HG03025 (cell line): ENCODE measurements around the gene CFAP298.
A peak's percentile ranks its signal among the peaks of the same experiment; 100 is the strongest.
"Not testable (repeated sequence)": the region's sequence is repeated elsewhere in the genome, so short reads cannot be mapped to it uniquely, and the experiment has no call there.

Source experiments
- ATAC-seq: cut with Tn5 transposase; IDR thresholded peaks from one replicate; pipeline ENCODE4 v1.9.1; 2021; ENCODE audit warnings: mild to moderate bottlenecking, moderate library complexity; ENCODE audit not compliant: unreplicated experiment, low FRiP score

The CFAP298 gene, protein sequence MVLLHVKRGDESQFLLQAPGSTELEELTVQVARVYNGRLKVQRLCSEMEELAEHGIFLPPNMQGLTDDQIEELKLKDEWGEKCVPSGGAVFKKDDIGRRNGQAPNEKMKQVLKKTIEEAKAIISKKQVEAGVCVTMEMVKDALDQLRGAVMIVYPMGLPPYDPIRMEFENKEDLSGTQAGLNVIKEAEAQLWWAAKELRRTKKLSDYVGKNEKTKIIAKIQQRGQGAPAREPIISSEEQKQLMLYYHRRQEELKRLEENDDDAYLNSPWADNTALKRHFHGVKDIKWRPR

DNA sequence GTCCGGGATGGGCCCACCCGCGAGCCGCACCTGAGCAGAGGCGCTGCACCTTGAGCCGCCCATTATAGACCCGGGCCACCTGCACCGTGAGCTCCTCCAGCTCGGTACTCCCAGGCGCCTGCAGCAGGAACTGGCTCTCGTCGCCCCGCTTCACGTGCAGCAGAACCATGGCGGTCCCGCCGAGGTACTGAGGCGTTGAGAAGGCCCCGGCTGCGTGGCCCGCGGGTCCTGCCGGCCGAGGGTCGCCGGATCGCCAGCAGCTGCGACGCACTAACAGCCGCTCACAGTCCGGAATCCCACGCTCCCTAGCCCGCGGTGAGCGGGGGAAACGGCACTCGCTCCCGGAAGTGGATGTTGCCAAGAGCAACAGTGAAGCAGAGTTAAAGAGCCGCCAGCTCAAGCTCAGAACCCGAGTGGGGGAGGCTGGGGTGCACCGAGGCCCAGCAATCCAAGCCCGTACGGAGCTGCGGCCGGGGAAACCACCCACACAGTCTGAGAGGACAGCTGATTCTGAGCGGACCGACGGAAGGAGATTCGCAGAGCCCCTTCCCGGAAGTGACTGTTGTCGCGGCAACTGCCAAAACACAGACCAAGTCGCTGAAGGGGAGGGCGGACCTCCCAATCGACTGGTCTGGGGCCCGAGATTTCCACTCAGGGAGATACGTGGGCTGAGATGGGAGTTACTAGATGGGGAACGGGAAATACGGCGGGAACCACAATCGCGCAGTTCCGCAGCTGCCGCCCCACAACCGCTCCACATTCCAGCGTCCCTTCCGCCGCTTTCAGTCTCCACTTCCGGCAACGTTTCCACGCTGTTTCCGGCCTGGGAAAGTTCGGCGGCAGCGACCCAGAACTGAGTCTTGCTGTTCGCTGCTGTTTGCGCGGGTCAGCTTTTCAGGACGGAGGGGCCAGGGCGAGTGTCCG lies at the start of gene CFAP298:
CFAP298 (minus strand) TSS at position 303 of the 924 bp plus-strand sequence; CDS start at position 169, 134 bp downstream.
- peak; percentile 89 for ATAC-seq

DNA sequence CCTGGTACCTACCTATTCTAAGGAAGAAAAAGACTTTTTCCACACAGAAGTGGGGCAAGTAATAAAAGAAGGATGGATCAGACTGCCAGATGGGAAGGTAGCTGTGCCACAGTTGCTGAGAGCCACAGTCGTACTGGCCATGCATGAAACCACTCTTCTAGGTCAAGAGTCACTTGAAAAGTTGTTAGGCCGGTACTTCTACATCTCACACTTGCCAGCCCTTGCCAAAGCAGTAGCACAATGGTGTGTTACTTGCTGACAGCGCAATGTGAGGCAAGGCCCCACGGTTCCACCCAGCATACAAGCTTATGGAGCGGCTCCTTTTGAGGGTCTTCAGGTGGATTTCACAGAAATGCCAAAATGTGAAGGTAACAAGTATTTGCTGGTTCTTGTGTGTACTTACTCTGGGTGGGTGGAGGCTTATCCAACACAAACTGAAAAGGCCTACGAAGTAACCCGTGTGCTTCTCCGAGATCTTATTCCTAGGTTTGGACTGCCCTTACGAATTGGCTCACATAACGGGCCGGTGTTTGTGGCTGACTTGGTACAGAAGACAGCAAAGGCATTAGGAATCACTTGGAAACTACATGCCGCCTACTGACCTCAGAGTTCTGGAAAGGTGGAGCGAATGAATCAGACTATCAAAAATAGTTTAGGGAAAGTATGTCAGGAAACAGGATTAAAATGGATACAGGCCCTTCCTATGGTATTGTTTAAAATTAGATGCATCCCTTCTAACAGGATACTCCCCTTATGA lies 49.0 kb upstream of the CFAP298 start:
- ATAC-seq, result not testable (repeated sequence)

DNA sequence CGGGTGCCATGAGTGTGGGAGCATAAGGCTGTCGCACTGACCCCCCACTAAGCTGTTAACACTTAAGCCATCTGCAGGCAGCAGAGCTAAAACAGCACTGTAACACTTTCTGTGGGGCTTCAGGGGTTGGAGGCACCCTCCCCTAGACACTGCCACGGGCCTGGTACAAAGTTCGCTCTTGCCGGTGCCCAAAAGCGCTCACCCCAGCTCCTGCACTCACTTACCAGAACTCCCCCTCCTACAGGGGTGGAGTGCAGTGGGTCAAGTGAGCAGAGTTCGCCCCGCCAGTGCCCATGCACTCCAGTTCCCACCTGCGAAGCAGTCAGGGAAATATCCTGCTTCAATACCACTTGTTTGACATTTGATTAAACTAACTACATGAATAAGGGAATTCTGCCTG lies 46.3 kb upstream of the CFAP298 start:
- ATAC-seq, result no peak

DNA sequence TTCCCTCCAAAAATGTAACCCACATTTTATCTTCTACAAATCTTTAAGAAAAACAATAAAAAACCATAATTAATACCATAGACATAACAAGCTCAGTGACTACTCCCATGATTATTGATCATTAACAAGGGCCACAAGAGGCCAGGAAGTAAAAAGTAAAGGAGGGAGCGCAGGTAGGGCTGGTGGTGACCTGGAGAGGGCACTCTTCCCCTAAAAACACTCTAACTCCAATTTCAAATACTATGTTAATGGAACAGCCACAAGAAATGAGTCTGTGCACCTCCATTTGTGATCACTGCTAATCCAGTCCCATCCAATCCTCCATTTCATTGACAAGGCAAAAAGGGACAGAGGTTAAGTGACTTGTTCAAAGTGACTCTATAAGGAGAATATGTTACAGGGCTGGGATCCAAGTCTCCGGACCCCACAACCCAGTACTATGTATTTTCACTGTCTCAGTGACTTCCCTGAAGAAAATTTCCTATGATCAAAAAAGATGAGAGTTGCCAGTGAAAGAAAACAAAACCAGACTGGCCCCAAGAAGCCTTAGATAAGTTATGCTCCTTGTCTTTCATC lies 41.2 kb upstream of the CFAP298 start:
- no peak for ATAC-seq

DNA sequence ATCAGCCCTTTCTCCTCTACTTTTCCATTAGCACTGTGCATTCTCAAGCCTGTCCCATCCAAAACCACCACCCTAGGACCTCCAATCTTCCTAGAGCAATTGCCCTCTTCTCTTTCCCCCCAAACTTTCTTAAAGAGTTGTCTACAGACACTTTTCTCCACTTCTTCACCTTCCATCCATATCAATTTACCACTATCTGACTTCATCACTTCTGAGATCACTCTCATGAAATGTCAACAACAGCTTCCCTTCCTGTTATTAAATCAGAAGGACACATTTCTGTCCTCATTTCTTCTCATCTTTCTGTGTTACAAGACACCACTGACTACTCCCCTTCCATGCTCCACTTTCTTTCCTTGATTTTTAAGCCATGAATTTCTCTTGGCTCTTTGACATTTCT lies 36.0 kb upstream of the CFAP298 start:
- no peak for ATAC-seq

DNA sequence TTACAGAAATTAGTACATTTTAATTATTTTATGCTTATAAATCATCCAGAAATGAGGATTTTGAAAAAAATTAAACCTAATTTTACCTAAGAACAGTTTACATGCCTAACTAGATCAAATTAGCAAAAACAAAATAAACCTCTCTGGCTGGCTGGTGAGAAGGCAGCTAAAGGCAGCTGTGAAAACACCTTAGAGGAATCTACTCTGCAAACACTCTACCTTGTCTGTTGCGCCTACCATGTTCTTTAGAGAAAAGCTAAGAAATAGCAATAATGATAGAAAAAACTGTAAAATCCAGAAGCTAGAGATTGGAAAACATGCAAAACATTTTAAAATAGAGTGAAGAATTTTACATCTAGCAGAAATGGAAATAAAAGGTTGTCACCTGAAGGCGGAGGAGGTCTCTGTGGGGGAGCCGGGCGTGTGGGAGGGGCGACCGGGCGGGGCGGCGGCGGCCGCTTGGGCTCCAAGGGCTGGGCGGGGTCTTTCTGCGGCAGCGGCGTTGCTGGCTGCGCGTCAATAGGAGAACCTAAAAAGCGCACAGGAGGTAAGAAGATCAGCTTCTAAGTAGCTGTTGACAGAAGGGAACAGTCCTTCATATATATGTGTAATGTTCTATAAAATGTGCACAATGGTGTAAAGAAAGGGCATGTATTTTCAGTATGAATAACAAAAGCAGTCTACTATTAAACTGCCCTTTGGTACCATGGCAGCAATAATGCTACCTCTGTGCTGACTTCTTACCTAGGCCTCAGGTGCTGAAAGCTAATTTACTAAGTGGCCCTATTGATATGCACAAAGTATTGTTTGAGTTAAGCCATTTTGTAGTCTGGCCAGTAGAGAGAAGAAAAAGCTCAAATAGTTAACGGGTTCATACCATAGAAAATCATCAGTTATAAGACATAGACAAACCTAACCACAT lies 33.3 kb upstream of the CFAP298 start:
- no peak for ATAC-seq

DNA sequence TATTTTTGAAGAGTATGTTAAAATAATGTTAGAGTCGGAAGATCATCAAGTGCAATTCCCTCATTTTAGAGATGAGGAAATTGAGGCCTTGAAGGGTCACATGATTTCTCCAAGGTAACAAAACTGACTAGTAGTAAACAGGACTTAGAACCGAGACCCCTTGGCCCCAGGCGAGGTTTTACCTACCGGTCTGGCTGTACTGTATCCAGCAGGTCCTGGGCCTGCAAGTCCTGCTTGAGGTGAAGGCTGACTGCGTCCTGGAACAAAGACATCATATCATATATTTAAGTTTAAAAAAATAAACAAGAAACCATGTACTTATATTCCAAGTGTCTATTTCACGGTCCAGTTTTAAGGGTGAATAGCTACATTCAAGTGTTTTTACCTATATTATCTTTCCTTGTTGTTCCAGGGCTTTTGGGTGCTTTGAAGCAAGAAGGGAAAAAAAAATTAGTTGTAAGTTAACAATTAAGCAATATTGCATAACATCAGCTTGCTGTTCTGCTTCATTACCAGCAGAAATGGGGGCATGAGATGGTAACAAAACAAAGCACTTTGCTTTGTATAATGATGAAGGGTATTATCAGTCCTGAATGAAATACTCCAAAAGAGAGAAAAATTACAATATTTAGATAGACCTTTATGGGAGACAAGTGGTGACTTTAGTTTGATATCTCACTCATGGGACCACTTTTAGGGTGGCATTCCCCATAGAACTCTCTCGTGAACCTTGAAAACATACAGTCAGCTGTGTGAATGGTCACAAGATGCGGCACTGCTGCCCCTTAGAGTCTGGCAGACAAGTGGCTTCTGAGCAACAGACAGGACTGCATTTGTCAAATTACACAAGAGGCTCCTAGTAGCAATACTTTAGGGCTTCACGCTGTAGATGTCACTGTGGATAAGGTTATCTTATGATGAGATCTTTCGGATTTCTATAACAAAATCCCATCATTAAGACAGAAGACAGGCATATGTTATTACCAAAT lies 29.8 kb upstream of the CFAP298 start:
- no peak for ATAC-seq

DNA sequence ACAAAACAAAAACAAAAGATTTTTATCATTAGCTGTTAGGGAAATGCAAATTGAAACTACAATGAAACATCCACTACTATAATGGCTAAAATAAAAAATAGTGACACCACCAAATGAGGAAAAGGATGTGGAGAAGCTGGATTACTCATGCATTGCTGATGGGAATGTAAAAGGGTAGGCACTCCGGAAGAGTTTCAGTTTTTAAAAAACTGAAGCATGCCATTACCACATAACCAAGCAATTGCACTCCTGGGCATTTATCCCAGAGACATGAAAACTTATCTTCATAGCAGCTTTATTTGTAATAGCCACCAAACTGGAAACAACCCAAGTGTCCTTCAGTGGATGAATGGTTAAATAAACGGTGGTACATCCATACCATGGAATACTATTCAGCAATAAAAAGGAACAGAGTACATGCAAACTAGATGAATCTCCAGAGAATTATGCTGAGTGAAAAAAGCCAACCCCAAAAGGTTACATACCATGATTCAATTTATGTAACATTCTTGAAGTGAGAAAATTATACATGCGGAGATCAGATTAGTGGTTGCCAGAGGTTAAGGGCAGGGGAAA lies 14.5 kb upstream of the CFAP298 start:
- no peak for ATAC-seq

DNA sequence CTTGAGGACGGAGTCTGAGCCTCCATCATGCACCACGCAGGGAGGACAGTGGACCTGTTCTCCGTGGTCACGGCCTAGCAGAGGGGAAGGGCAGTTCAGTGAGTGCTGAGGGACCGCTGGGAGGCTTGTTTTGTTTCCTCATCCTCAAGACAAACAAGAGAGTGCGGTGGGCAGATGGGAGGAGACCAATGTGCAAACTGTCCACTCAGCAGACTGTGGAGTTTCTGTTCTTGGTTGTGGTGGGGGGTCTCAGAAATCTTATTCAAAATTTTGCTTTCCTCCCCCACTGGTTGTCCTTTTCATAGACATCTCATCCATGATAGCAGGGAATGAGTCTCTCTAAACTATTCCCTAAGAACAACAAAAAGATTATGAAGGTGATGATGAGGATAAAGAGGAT lies 6.0 kb upstream of the CFAP298 start:
- ATAC-seq, result not testable (repeated sequence)

DNA sequence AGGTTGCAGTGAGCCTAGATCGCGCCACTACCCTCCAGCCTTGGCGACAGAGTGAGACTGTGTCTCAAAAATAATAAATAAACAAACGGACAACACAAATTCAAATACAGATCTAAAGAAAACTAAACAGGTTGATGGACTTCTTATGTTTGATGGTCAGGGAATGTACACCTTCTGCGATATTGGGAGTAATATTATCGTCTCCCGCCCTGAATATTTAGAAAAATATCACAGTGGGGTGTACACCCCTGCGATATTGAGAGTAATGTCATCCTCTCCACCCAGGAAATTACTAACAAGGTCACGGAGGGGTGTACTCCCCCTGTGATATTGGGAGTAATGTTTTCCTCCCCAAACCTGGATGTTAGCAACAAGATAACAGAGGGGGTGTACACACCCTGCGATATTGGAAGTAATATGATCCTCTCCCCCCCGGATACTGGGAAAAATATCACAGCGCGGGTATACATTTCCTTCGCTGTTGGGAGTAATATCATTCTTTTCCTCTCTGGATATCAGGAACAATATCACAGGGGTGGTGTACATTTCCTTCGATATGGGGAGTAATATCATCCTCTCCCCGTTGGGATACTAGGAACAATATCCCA lies 1.4 kb upstream of the CFAP298 start:
- ATAC-seq, result no peak

DNA sequence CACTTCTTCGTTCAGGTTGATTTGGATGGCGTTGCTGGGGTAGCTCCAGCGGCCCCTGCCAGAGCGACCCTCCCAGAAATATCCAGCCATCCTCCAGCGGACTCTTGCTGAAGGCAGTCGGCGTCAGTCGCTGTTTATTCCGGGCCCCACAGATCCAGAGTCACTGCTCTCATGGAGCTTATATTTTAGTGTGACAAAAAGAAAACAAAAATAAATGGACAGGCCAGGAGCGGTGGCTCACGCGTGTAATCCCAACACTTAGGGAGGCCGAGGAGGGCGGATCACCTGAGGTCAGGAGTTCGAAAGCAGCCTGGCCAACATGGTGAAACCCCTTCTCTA lies 791 bp upstream of the CFAP298 start:
- ATAC-seq, result no peak

DNA sequence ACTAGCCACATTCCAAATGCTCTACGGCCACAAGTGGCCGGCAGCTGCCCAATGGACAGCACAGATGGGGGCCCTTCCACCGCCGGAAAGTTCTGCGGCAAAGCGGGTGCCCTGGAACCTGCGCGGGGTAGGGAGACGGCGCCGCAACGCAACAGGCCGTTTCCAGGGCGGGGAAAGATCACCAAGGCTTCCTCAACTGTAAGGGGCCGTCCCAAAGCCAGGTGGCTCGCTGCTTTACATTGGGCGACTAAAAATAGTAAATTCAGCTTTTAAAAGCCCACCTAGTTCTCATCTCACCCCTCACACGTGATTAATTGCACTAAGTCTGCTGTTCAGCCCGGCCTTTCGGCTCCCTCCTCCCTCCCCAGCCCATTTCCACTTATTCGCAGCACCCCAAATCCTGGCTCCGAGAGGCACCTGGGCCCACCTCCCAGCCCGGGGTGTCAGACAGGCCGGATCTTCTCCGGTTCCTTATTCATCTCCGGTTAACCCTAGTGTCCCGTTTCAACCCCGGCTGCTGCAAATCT lies 643 bp downstream of the CFAP298 start:
- ATAC-seq, result peak; percentile 6

DNA sequence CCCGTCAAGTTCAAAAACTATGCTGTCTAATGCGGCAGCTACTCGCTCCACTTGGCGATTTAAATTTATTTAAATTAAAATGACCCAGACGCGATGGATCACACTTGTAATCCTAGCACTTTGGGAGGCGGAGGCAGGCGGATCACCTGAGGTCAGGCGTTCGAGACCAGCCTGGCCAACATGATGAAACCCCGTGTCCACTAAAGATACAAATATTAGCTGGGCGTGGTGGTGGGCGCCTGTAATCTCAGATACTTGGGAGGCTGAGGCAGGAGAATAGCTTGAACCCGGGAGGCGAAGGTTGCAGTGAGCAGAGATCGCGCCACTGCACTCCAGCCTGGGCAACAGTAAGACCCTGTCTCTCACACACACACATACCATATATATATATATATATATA lies 1.2 kb downstream of the CFAP298 start:
- not testable (repeated sequence) for ATAC-seq

DNA sequence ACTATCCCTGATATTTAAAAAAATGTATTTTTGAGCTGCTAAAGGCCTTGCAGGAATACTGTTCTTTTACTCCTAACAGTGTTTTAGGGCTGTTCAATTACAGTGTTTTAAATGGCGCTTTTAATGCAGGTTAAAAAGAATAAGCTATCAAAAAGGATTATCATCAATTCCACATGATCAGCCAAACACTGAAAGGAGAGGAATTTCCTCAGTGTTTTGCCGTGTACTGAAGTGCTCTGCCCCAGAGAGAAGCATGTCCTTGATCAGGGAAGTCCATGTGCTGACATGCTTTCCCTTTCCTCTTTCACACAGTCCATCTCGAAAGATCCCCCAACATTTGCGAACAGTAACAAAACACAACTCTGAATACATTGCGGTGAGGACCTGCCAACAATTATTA lies 3.3 kb downstream of the CFAP298 start:
- ATAC-seq, result no peak

DNA sequence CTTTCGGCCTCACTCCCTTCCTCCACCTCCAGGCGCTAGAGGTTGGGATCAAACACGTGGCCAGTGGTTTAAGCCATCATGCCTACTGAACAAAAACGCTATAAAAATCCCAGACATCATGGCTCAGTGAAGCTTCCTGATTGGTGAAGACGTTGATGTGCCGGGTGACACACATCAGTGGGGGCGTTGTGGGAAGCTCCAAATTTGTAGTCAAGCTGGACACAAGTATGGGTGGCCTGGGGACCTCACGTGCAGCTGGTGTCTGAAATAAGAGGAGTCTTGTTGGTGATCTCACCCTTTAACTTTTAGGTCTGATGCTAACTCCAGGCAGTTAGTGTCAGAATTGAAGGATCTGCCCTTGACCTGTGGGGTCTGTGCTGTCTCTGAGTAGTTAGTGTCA lies 6.7 kb downstream of the CFAP298 start:
- ATAC-seq, result no peak

DNA sequence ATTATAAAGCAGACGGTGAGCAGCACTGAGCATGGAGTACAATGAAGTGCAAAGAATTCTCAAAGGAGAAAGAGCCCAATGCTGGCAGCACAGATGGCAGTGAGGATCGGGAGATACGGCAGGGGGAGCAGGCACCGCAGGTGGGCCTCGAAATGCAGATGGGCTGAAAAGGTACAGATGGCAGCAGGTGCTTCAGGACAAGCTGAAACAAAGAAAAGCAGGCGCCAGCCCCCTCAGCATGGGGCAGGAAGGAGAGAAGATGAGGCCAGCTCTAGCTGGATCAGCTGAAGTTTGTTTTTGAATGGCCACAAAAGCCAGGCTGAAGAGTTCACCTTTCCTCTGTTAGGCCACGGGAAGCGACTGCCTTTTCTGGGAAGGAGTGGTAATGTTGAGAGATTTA lies 7.7 kb downstream of the CFAP298 start:
- ATAC-seq, result no peak

DNA sequence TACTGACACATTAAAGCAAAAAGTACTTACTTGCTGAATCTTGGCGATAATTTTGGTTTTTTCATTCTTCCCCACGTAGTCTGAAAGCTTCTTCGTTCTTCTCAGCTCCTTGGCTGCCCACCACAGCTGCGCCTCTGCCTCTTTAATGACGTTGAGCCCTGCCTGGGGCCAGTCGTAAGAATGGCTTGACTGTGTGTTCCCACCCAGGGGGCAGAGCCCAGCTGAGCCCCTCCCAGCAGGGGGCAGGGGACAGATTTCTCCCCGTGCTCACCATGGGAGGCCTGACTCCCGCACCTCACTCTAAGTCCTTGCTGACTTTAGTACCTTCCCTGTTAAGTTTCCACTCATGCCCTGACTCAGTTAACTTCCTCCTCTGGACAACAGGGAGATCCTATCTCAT lies 9.0 kb downstream of the CFAP298 start:
- no peak for ATAC-seq

DNA sequence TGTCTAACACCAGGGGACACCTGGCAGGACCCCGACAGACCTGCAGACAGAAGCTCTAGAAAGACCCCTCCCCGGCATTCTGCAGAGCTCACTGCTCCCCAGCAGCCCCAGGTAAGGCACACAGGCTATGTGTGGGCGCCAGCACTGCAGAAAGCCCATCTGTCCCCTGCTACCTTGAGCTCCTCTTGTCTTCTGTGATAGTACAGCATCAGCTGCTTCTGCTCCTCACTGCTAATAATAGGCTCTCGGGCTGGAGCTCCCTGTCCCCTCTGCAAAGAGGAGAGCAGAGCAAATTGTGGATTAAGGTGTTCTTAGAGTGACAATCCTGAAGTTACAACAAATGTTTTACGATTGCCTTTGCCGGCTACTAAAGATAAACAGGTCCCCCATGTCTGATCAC lies 10.1 kb downstream of the CFAP298 start:
- ATAC-seq, result no peak
